Measurements from ENCODE around the gene XIRP2. TPM values are rescaled to one million over a fixed set of nuclear protein-coding genes. Genes with fewer than 3 reads are reported as not detected.

XIRP2 gene
- total RNA-seq, 2 donors from 2014 or later: 0.06 to 3.1 TPM

- no peaks in the 10 kb centered on the region for H3K4me1 ChIP-seq (replicated peaks)
- intact Hi-C loops (cut with DNase I): no loop called here
- no peak overlapping the region for H3K27ac ChIP-seq
- no peaks in the 10 kb centered on the region for H3K36me3 ChIP-seq
- TF ChIP-seq POLR2AphosphoS5 (IDR thresholded peaks at IDR 0.05): no peak
- TF ChIP-seq CTCF (IDR thresholded peaks at IDR 0.05): no peak
- no peak for TF ChIP-seq POLR2A (IDR thresholded peaks at IDR 0.05)
- H3K27me3 ChIP-seq (replicated peaks; ENCODE audit: insufficient read depth): no peaks in the 10 kb centered on the region
- no peak for DNase-seq (ENCODE audit: low spot score)
- H3K9me3 ChIP-seq: no peaks in the 10 kb centered on the region
- WGBS: 65% methylated on average over 2 of the region's 2 CpGs
- H3K4me3 ChIP-seq: no peak overlapping the region
Measured at GRCh38 chr2:166900700-166901099, 12.4 kb downstream of the XIRP2 start.

- TF ChIP-seq CTCF (IDR thresholded peaks at IDR 0.05) (no peak), POLR2AphosphoS5 (IDR thresholded peaks at IDR 0.05) (no peak), POLR2A (IDR thresholded peaks at IDR 0.05) (no peak)
- WGBS: 64% methylated on average over 2 of the region's 2 CpGs
- H3K4me3 ChIP-seq: no peak overlapping the region
- no peaks in the 10 kb centered on the region for H3K27me3 ChIP-seq (replicated peaks; ENCODE audit: insufficient read depth)
- no peaks in the 10 kb centered on the region for H3K9me3 ChIP-seq
- no peaks in the 10 kb centered on the region for H3K36me3 ChIP-seq
- intact Hi-C loops (cut with DNase I): no loop called here
- no peak overlapping the region for H3K27ac ChIP-seq
- no peak for DNase-seq (ENCODE audit: low spot score)
- H3K4me1 ChIP-seq (replicated peaks): no peaks in the 10 kb centered on the region
Measured at GRCh38 chr2:166901336-166901735, 13.1 kb downstream of the XIRP2 start.

GRCh38 chr2:166916987-166917386 lies 28.7 kb downstream of the XIRP2 start:
- H3K4me1 ChIP-seq (replicated peaks): no peaks in the 10 kb centered on the region
- DNase-seq (ENCODE audit: low spot score): no peak
- TF ChIP-seq CTCF (IDR thresholded peaks at IDR 0.05) (no peak), POLR2AphosphoS5 (IDR thresholded peaks at IDR 0.05) (no peak)
- intact Hi-C loops (cut with DNase I): no loop called here
- H3K4me3 ChIP-seq: no peak overlapping the region
- no peaks in the 10 kb centered on the region for H3K9me3 ChIP-seq
- no peak overlapping the region for H3K27ac ChIP-seq
- no peaks in the 10 kb centered on the region for H3K27me3 ChIP-seq (replicated peaks; ENCODE audit: insufficient read depth)
- 44% methylated on average over 4 of the region's 4 CpGs for WGBS
- H3K36me3 ChIP-seq: no peaks in the 10 kb centered on the region

- no peak for DNase-seq (ENCODE audit: low spot score)
- no peak overlapping the region for H3K27ac ChIP-seq
- H3K9me3 ChIP-seq: no peaks in the 10 kb centered on the region
- intact Hi-C loops (cut with DNase I): no loop called here
- H3K4me3 ChIP-seq: no peak overlapping the region
- no peaks in the 10 kb centered on the region for H3K36me3 ChIP-seq
- TF ChIP-seq POLR2A (IDR thresholded peaks at IDR 0.05): no peak
- TF ChIP-seq POLR2AphosphoS5 (IDR thresholded peaks at IDR 0.05): no peak
- TF ChIP-seq CTCF (IDR thresholded peaks at IDR 0.05): no peak
- H3K27me3 ChIP-seq (replicated peaks; ENCODE audit: insufficient read depth): no peaks in the 10 kb centered on the region
- H3K4me1 ChIP-seq (replicated peaks): no peaks in the 10 kb centered on the region
- WGBS: 90% methylated on average over 1 of the region's 1 CpG
Measured at GRCh38 chr2:166917415-166917814, 29.1 kb downstream of the XIRP2 start.

GRCh38 chr2:166921261-166921896 lies 33.1 kb downstream of the XIRP2 start:
- WGBS: 88% methylated on average over 2 of the region's 2 CpGs
- Histone ChIP-seq H3K27me3 (replicated peaks; ENCODE audit: insufficient read depth) (no peaks in the 10 kb centered on the region), H3K4me1 (replicated peaks) (no peaks in the 10 kb centered on the region), H3K36me3 (no peaks in the 10 kb centered on the region), H3K27ac (no peak overlapping the region), H3K4me3 (no peak overlapping the region), H3K9me3 (no peaks in the 10 kb centered on the region)
- DNase-seq (ENCODE audit: low spot score): no peak
- intact Hi-C loops (cut with DNase I): no loop called here
- no peak for TF ChIP-seq CTCF (IDR thresholded peaks at IDR 0.05)
- no peak for TF ChIP-seq POLR2AphosphoS5 (IDR thresholded peaks at IDR 0.05)
- no peak for TF ChIP-seq POLR2A (IDR thresholded peaks at IDR 0.05)

Measured in prostate gland (tissue), 2 donors.